GM12878 (cell line): ENCODE measurements around the gene RXYLT1. TPM values are rescaled to one million over a fixed set of nuclear protein-coding genes. Genes with fewer than 3 reads are reported as not detected.
A peak's percentile ranks its signal among the peaks of the same experiment; 100 is the strongest.

ENCODE experiments used
- BCL3 ChIP-seq: IDR thresholded peaks from 2 replicates; pipeline ENCODE4 v1.6.1; 2011; ENCODE audit warnings: borderline replicate concordance, low read depth, mild to moderate bottlenecking, moderate library complexity, low read length; ENCODE audit not compliant: insufficient read depth, poor library complexity, severe bottlenecking
- BHLHE40 ChIP-seq, 2 experiments: fragments of 450-650 bp in 1 of 2; IDR thresholded peaks; 2 replicates each; pipeline ENCODE4 v1.6.1; 2011 to 2017; ENCODE audit warnings: low read depth in 2 of 2, borderline replicate concordance in 1 of 2, improper control_type of control experiment in 1 of 2, low read length in 1 of 2, mild to moderate bottlenecking in 1 of 2
- BMI1 ChIP-seq: fragments of 450-650 bp; IDR thresholded peaks from 2 replicates; pipeline ENCODE4 v1.6.1; 2016; ENCODE audit warnings: mild to moderate bottlenecking, moderate library complexity, borderline replicate concordance
- CBFB ChIP-seq: IDR thresholded peaks from 2 replicates; pipeline ENCODE4 v1.6.1; 2016; ENCODE audit warnings: antibody characterized with exemption, low read depth
- ELK1 ChIP-seq: IDR thresholded peaks from 2 replicates; pipeline ENCODE4 v1.6.1; 2012; ENCODE audit warnings: low read depth, low read length, improper control_type of control experiment
- EP300 ChIP-seq, 2 experiments: fragments of 150-350 bp in 1 of 2; IDR thresholded peaks; 2 replicates each; pipeline ENCODE4 v1.6.1; 2011 to 2012; ENCODE audit warnings: low read depth in 2 of 2, low read length in 2 of 2, borderline replicate concordance in 1 of 2, improper control_type of control experiment in 1 of 2, inconsistent platforms in 1 of 2; ENCODE audit not compliant: control insufficient read depth in 1 of 2
- IKZF1 ChIP-seq: fragments of 450-650 bp; conservative IDR thresholded peaks from 2 replicates; pipeline ENCODE4 v1.6.1; 2017; ENCODE audit warnings: antibody characterized with exemption, mild to moderate bottlenecking
- IRF4 ChIP-seq: IDR thresholded peaks from 2 replicates; pipeline ENCODE4 v1.6.1; 2011; ENCODE audit warnings: low read depth, low read length
- NFYA ChIP-seq: IDR thresholded peaks from 2 replicates; pipeline ENCODE4 v1.6.1; 2011; ENCODE audit warnings: low read depth, mild to moderate bottlenecking, low read length, improper control_type of control experiment, borderline replicate concordance
- NR2C1 ChIP-seq: fragments of 450-650 bp; IDR thresholded peaks from 2 replicates; pipeline ENCODE4 v1.6.1; 2017; ENCODE audit warnings: antibody characterized with exemption, mild to moderate bottlenecking, moderate library complexity
- RBBP5 ChIP-seq: fragments of 200-600 bp; sonication (generic); conservative IDR thresholded peaks from 2 replicates; pipeline ENCODE4 v1.6.1; 2016
- SMARCA5 ChIP-seq: fragments of 450-650 bp; IDR thresholded peaks from 2 replicates; pipeline ENCODE4 v1.6.1; 2017; ENCODE audit warnings: mild to moderate bottlenecking
- SREBF2 ChIP-seq: IDR thresholded peaks from 2 replicates; pipeline ENCODE4 v1.6.1; 2012; ENCODE audit warnings: mild to moderate bottlenecking, low read length
- SRF ChIP-seq, 2 experiments: IDR thresholded peaks; 2 replicates each; pipeline ENCODE4 v1.6.1; 2011; ENCODE audit warnings: low read depth in 2 of 2, low read length in 2 of 2, mild to moderate bottlenecking in 1 of 2, moderate library complexity in 1 of 2
- ZBTB11 ChIP-seq: fragments of 450-650 bp; formaldehyde crosslinking; IDR thresholded peaks from 2 replicates; pipeline ENCODE4 v1.5.0; 2022; ENCODE audit warnings: mild to moderate bottlenecking, missing genetic modification characterization
- ZNF217 ChIP-seq: fragments of 450-650 bp; IDR thresholded peaks from 2 replicates; pipeline ENCODE4 v1.6.1; 2017; ENCODE audit warnings: antibody characterized with exemption, mild to moderate bottlenecking
- ZNF687 ChIP-seq: fragments of 450-650 bp; IDR thresholded peaks from 2 replicates; pipeline ENCODE4 v1.6.1; 2017; ENCODE audit warnings: mild to moderate bottlenecking, moderate library complexity
- ZZZ3 ChIP-seq: IDR thresholded peaks from 2 replicates; pipeline ENCODE4 v1.6.1; 2011; ENCODE audit warnings: low read depth; ENCODE audit not compliant: control insufficient read depth, insufficient read length
- polyA plus RNA-seq, 11 experiments: library from polyadenylated mRNA; depleted of rRNA in 4 of 11; unstranded in 6 of 11; stranded (reverse) in 5 of 11; fragments of >200 nt; fragmentation: Nextera tagmentation in 4 of 11; fragmentation: Illumina TruSeq in 1 of 11; extraction: Ambion mirVana in 4 of 11; extraction: Trizol in 1 of 11; gene quantifications; 1 replicate in 1 of 11; 2 replicates in 10 of 11; pipeline versions ENCODE4 v1.2.1 to v1.2.3, GENCODE V29; 2011 to 2016; ENCODE audit warnings: inconsistent platforms in 2 of 11, missing spikeins in 2 of 11, low read depth in 1 of 11
- total RNA-seq, 4 experiments: library from RNA; depleted of rRNA in 3 of 4; stranded (reverse); fragments of >200 nt in 3 of 4; fragmentation: Illumina TruSeq in 1 of 4; extraction: Trizol in 1 of 4; gene quantifications; 2 replicates each; pipeline versions ENCODE4 v1.2.1 to v1.2.3, GENCODE V29; 2013 to 2021

RXYLT1 gene
- total and polyA plus RNA-seq, 10 of the 15 experiments (the other 5 are each of a cell fraction or from before 2014, with no cell fraction given) = 10.4 to 33.8 (median 21.5) TPM

- peak; percentile 42; the same call in 1 of the 2 replicates for TF ChIP-seq ZNF687
- no peak for TF ChIP-seq BMI1
- peak; percentile 87 for TF ChIP-seq IKZF1
- TF ChIP-seq CBFB = no peak
- TF ChIP-seq ELK1 = no peak
- no peak for TF ChIP-seq RBBP5
- TF ChIP-seq SRF (IDR thresholded peaks at IDR 0.05; ENCODE audit: low read depth in 2 of 2, low read length in 2 of 2) = peak in 1 of 2 experiments; percentile 48; a peak in 1 of 4 replicates
- TF ChIP-seq NR2C1 = no peak
- TF ChIP-seq NFYA = no peak
- TF ChIP-seq ZBTB11 (CRISPR knock-in tag) = no peak
- TF ChIP-seq BHLHE40 (IDR thresholded peaks at IDR 0.05; ENCODE audit: borderline replicate concordance in 1 of 2, low read depth in 2 of 2, low read length in 1 of 2) = peak; percentile 72 to 89; a peak in 3 of 4 replicates
- no peak for TF ChIP-seq SREBF2
- no peak for TF ChIP-seq ZZZ3
- no peak for TF ChIP-seq BCL3
- no peak for TF ChIP-seq EP300 (IDR thresholded peaks at IDR 0.05; ENCODE audit: borderline replicate concordance in 1 of 2, control insufficient read depth in 1 of 2, low read depth in 2 of 2, low read length in 2 of 2)
- TF ChIP-seq ZNF217 = 0 out of 2 replicates have a peak, but pooled peaks have one; percentile 23
- peak; percentile 99 for TF ChIP-seq SMARCA5
- no peak for TF ChIP-seq IRF4
These were observed 64.1 kb downstream of the RXYLT1 start (continued) for GRCh38 chr12:63843721-63844390.
